GM21737 (cell line): Measurements from ENCODE around the gene PTCD1.
"Not testable (repeated sequence)": the region's sequence is repeated elsewhere in the genome, so short reads cannot be mapped to it uniquely, and the experiment has no call there.

ENCODE experiments used
- ATAC-seq: cut with Tn5 transposase; IDR thresholded peaks from one replicate; pipeline ENCODE4 v1.9.1; 2021; ENCODE audit warnings: mild to moderate bottlenecking, moderate library complexity; ENCODE audit not compliant: unreplicated experiment

PTCD1 gene

DNA sequence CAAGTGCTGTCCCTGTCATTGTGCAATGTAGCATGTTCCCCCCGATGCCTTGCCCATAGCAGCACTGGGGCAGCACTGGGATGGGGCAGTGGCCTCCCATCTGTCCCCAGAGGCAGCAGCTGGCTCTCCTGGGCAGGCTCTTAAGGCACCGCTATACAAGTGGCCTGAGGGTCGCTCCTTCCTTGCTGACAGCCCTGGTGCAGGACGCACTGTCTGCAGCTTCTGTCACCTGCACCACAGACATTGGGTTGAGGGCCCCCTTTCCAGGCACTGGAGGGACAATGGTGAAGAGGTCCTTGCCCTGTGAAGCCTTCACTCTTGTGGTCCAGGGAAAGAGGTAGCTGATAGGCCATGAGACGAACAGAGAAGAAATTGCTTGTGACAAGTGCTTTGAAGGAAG, 10.7 kb upstream of the PTCD1 start:
- no peak for ATAC-seq

DNA sequence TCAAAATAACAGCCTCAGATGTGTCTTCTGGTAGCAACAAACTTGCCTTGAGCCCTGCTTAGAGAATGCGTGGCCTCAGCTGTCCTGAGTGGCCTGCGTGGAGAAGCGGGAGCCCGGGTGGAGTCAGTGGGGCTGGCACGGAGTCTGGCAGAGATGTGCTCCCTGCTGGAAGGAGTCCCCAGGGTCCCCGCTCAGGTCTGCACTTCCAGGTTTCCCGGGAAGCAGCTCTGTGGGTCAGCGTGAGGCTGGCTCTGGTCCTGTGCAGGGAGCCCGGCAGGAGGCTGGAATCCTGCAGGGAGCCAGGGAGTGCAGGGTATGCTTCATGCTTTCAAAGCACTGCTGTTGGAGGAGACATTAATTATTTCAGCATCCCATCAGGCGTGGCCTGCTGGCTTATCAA, 10.3 kb upstream of the PTCD1 start:
- no peak for ATAC-seq

DNA sequence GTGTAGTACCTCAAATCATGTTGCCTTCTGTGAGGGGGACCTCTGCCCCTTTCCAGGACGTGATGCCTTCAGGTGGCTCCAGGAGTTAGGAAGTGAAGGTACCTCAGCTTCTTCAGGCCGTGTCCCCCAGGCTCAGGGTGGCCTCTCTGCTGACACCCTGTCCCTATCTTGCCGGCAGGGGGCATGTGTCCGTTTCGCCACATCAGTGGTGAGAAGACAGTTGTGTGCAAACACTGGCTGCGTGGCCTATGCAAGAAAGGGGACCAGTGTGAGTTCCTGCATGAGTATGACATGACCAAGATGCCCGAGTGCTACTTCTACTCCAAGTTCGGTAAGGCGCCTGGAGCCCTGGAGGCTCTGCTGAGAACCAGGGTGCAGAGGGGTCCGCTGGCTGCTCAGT, 9.3 kb upstream of the PTCD1 start:
- ATAC-seq, result no peak

DNA sequence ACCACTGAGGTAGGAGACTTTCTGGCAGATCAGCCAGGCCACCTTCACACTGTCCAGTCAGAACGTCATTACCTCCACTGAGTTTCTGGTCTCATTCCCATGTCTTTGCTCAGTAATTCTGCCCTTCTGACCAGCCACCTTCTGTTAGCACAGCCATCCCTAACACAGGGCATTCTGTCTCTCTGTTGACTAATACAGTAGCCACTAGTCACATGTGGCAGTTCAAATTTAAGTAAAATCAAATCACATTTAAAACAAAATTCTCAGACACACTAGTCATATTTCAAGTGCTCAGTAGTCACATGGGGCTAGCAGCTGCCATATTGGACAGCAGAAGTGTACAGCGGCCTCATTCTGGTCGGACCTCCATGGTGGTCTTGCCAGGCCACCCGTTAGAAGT, 7.5 kb upstream of the PTCD1 start:
- no peak for ATAC-seq

DNA sequence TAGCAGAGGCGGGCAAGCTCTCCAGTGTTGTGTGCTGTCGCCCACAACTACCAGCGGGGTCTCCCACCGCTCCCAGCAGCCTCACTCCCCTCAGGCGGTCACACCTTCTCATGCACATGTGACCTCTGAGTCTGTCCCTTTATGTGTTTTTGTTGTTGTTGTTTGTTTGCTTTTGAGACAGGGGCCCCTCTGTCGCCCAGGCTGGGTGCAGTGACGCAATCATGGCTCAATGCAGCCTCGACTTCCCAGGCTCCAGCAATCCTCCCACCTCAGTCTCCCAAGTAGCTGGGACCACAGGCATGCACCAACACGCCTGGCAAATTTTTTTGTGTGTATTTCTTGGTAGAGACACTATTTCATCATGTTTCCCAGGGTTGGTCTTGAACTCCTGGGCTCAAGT, 1.6 kb upstream of the PTCD1 start:
- ATAC-seq, result no peak

DNA sequence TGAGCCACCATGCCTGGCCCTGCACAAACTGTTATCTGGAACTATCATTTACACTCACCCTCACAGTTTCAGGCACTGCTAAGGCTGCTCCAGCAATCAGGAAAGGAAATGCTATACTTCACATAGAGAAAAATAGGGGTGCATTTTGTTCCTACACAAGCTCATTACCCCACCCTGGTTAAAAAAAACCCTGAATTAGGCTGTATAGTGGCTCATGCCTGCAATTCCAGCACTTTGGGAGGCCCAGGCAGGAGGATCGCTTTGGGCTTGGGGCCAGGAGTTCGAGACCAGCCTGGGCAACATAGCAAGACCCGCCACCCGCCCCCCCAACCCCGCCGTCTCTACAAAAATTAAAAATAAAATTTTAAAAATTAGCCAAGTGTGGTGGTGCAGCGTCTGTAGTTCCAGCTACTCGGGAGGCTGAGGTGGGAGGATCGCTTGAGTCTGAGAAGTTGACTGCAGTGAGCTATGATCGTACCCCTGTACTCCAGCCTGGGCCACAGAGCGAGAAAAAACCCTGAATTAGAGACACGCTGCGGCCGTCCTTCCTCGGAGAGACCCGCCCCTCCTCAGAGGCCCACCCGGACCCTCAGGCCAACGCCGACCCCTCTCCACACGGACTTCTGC, 539 bp downstream of the PTCD1 start:
- ATAC-seq, result no peak

DNA sequence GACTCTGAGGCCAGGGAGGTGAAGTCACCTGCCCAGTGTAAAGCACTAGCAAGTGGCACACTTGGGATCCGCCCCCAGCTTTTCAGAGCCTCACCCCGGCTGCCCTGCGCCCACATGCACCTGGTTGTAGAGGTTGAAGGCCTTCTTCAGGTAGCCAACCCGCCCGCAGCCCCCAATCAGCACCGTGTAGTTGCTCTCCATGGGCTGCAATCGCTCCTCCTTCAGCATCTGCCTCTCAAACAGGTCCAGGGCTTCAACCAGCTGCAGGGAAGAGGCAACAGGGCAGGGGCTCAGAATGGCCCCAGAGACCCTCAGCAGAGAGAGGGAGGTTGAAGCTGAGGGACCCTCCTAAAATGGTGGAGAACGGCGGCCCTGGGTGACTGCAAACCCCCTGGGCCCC, 5.4 kb downstream of the PTCD1 start:
- ATAC-seq, result no peak

DNA sequence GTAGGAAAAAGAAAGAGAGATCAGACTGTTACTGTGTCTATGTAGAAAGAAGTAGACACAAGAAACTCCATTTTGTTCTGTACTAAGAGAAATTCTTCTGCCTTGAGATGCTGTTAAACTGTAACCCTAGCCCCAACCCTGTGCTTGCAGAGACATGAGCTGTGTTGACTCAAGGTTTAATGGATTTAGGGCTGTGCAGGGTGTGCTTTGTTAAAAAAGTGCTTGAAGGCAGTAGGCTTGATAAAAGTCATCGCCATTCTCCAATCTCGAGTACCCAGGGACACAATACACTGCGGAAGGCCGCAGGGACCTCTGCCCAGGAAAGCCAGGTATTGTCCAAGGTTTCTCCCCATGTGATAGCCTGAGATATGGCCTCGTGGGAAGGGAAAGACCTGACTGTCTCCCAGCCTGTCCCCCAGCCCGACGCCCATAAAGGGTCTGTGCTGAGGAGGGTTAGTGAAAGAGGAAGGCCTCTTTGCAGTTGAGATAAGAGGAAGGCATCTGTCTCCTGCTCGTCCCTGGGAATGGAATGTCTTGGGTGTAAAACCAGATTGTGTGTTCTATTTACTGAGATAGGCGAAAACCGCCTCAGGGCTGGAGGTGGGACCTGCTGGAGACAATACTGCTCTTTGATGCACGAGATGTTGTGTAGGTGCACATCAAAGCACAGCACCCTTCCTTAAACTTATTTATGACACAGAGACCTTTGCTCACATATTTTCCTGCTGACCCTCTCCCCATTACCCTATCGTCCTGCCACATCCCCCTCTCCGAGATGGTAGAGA, 6.7 kb downstream of the PTCD1 start:
- not testable (repeated sequence) for ATAC-seq

DNA sequence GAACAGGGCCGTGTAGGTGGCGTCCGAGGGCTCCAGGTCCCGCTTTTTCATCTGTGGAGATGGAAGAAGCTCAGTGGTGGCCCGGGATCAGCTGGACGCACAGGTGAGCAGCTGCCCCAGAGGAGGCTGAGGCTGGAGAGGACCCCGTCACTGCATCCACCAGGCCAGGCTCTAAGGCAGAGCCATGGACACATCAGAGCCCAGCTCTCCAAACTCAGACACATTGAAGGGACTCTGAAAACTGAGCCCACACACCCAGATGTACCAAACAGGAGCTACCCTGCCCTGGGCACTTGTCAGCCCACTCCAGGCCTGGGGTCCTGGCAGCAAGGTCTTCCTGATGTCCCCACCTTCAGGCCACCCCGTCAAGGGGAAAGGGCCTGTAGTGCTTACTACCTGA, 8.8 kb downstream of the PTCD1 start:
- ATAC-seq, result no peak

DNA sequence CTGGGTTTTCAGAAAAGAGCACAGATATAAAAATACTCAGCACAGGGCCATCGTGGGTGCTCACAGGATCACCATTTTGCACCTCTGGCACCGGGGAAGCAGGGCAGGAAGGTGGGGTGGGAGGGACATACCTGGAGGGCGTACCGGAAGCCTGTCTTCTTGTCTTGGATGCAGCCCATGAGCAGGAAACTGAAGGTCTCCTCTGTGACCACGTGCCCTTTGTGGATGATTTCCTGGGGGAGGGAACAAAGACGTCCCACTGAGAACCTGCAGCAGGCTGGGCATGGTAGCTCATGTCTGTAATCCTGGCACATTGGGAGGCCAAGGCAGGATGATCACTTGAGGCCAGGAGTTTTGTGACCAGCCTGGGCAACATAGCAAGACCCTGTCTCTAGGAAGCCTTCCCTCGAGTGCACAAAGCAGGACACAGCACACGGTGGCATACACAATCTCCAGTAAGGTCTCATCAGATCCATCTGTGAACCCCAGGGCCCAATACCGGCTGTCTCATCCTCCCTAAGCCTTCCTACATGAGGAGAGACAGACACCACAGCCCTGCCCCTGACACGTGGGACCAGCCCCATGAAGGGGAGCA, 9.5 kb downstream of the PTCD1 start:
- no peak for ATAC-seq

DNA sequence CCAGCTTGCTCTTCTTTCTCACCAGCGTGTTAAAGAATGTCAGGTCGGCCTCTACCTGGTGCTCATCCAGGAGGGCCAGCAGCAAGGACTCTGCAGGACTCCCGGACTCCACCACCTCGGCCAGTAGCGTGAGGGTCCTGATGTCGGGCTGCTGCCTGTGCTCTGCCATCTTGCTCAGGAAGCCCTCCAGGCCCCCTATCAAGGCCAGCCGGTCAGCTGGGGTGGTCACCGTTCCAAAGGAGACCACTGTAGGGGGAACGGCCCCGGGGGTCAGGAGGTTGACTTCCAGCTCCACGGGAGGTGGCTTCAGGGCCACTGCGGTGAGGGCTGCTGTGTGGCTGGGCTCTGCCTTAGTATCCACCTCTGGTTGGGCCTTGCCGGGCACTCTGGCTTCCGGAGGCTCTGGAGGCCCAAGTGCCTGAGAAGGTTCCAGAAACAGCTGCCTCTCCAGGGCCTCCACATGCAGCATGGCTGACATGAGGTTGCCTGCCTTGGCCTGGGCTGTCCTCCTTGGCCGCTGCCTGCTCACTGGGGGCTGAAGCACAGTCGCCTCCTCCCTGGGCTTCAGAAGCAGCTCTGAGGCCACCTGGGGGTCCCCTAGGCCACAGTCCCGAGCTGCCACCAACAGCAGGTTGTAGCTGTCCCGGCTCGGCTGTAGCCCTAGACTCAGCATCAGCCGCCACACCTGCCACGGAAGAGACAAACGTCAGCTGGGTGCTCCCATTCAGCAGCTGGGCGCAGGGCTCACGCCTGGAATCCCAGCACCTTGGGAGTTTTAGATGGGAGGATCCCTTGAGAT, 13.5 kb downstream of the PTCD1 start:
- no peak for ATAC-seq

DNA sequence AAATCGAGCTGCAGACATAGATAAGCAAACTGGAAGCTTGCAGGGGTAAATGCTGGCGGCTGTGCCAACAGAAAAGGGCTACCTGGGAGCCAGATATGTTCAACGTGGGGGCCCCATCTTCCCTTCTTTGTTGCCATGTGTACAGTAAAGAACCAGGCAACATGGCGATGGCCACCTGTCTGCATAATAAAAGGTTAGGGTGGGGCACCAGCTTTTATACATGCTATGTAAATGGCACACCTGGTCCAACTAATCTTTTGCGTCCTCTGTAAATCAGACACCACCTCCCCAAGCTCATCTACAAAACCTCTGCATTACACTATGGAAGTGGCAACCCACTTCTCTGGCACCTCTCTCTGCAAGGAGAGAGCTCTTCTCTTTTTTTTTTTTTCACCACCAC, 16.0 kb downstream of the PTCD1 start:
- no peak for ATAC-seq

DNA sequence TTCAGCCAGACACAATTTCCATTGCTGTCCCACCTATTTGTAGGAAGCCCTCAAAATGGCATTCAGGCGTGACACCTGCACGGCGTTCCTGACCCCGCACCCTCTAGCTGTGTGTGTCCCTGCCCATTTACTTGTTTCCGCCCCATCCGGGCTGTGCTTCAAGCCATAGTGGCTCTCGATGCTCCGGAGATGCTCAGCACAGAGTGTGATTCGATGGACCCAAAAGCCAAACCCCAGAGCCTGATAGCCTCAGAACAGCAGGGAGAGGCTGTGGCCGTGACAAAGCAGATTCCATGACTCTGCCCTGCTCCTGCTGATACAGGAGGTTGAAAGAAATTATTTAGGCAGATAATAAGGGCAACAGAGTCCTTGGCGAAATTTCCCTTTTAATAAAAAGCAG, 16.4 kb downstream of the PTCD1 start:
- ATAC-seq, result no peak

DNA sequence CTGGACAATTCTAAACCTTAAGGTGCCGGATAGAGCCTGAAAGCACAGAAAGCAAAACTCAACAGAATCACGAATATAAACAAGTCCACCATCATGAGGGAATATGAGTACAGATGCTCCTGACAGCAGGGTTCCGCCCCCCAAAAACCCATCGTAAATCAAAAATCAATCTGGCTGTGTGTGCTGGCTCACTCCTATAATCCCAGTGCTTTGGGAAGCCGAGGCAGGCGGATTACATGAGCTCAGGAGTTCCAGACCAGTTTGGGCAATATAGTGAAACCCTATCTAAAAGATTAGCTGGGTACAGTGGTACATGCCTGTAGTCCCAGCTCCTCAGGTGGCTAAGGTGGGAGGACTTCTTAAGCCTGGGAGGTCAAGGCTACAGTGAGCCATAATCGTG, 17.6 kb downstream of the PTCD1 start:
- no peak for ATAC-seq

DNA sequence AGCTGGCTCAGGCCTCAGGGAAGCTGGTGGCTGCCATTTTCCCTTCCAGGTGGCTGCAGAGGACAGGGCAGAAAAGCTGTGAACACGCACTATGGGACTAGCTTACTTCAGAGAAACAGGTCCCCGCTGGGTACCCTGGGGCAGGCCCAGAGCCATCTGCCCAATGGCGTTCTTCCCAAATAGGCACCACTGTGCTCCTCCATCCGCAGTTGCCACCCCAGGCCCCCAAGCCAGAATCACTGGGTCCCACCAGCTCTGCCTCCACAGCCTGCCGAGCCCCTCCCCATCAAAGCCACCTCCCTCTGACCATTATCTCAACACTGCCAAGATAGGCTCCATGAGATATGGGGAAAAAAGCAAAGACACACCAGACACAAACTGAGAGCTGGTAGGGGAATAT, 18.4 kb downstream of the PTCD1 start:
- no peak for ATAC-seq

DNA sequence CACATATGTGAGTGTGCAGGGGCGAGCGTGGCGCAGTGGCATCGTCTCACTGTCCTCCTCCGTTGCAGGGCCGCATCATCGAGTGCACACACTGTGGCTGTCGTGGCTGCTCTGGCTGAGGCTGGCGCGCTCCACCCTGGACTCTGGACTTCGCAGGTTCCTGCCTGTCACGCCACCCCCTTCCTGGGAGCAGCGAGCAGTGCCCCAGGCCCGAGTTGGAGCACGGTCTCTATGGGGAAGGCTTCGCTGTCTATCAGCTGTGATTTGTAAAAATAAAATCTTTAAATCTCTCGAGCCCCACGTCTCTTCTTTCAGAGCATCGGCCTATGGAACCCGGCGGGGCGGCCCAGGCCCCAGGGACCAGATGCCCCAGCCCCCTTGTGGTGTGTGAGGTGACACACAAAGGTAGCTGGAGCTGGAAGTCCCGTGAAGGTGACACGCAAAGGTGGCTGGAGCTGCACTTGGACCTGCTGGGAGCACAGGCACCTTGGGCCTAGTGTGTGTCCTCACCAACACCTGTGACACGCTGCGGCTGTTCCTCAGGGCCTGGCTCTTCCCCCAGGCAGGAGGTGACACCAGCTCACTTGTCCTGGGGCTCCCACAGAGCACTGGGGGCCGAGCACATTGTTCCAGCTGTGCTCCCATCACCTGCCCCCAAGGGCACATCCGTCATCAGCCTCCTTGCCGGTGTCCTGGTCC, 19.1 kb downstream of the PTCD1 start:
- no peak for ATAC-seq

DNA sequence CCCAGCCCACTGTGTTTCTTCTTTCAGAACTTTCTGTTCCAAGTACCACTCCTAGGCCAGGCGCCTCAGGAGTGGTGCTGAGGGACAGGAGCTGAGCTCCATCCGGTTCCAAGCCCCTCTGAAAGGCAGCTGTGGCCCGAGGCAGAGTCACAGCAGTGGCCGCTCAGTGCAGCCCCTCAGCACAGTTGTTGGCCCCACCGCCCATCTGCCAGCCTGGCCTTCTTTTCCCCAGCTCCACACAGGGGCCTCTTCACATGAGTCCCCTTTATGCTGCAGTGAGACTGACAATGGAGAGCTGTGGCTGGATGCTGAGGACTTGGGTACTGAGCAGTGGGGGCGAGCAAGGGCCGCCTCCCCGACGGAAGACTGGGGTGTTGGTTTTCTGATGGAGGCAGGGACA, 20.3 kb downstream of the PTCD1 start:
- ATAC-seq, result no peak

DNA sequence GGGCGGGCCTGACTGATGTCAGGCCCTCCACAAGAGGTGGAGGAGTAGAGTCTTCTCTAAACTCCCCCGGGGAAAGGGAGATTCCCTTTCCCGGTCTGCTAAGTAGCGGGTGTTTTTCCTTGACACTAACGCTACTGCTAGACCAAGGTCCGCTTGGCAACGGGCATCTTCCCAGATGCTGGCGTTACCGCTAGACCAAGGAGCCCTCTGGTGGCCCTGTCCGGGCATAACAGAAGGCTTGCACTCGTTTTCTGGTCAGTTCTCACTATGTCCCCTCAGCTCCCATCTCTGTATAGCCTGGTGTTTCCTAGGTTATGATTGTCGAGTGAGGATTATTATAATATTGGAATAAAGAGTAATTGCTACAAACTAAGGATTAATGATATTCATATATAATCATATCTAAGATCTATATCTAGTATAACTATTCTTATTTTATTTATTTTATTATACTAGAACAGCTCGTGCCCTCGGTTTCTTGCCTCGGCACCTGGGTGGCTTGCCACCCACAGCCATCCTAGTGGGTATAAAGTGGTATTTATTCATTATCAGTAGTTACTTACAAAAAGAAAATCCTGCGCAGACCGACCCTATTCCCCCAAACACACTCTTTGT, 23.0 kb downstream of the PTCD1 start:
- not testable (repeated sequence) for ATAC-seq

DNA sequence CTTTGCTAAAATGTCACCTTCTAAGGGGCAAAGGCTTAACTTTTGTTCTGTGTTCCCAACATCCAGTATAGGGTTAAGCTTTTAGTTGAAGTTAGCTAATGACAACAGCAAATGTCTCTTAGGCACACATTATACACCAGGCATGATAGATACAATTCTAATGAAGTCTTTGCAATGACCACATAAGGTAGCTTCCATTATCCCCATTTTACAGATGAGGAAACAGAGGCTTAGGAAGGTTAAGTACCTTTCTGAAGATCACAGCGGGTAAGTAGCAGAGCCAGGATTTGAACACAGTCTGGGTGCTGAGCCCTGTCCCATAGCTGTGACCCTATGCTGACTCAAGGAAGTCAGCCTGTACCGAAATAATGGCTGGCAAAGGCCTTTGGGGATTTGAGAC, 28.0 kb downstream of the PTCD1 start:
- ATAC-seq, result no peak

DNA sequence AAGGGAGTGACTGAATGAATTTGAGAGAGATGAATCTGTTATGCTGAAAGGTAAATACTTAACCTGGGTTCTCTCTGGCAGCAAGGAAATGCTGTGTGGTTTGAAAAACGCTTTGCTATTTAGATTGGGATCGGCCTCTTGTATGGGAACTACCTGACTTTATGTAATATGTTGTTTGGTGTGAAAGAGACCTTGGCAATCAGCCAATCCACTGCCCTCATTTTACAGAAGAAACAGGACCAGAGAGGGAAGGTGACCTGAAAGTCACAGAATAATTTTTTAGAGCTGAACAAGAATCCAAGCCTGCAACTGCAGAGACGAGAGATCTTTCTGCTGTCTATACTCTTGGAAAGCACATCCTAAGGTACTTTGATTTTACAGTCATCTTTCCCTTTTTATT, 28.8 kb downstream of the PTCD1 start:
- ATAC-seq, result no peak

DNA sequence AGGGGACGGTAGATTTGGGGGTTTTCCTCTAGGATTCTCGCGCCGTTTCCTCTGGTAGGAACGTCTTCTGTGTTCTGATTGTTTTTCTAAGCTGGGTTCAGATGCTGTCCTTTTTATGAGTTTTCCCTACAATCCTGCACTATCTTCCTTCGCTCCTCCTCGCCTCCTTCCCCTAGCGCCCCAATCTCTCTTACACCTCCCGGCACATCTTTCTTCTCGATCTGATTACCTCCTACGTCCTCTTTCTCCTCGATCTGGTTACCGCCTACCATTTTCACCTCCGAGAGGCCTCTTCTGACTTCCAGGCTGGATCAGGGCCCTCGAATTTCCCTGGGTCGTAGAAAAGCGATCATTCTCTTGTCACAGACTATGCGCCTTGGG, 29.4 kb downstream of the PTCD1 start:
- no peak for ATAC-seq
